A673 (cell line): Measurements from ENCODE around the gene DLG2. TPM values are rescaled to one million over a fixed set of nuclear protein-coding genes. Genes with fewer than 3 reads are reported as not detected.

Source experiments
- BruUV-seq: library from RNA; stranded (reverse); fragments of 400-500 nt; replicated peaks from 2 replicates; lab custom pipeline; 2021; lab: Mats Ljungman, UMichigan
- CTCF ChIA-PET: fragments of 300-600 bp; sonication (Branson Sonifier 250); formaldehyde crosslinking; loops from one replicate; lab custom pipeline; 2022; ENCODE audit warnings: antibody characterized with exemption; lab: Charles Lee
- POLR2A ChIA-PET: fragments of 300-600 bp; sonication (Branson Sonifier 250); formaldehyde crosslinking; loops from one replicate; lab custom pipeline; 2022; ENCODE audit warnings: antibody characterized with exemption; ENCODE audit not compliant: low non-redundant PET; lab: Charles Lee
- DNase-seq: peaks from one replicate; pipeline ENCODE4 v3.0.0-alpha.2; 2015; ENCODE audit warnings: low spot score
- H3K27ac ChIP-seq: fragments of 200-600 bp; sonication (generic); 2 replicates; pipeline ENCODE4 v1.5.1; 2016; ENCODE audit warnings: mixed run types, low read depth, mild to moderate bottlenecking, mixed read lengths, antibody characterized with exemption, low read length; ENCODE audit not compliant: poor library complexity, severe bottlenecking
- H3K27me3 ChIP-seq: fragments of 200-600 bp; sonication (generic); replicated peaks from 2 replicates; pipeline ENCODE4 v1.6.1; 2017; ENCODE audit warnings: mixed run types, low read depth, mild to moderate bottlenecking, mixed read lengths, antibody characterized with exemption, low read length; ENCODE audit not compliant: insufficient read depth, poor library complexity
- H3K36me3 ChIP-seq: fragments of 200-600 bp; sonication (generic); 2 replicates; pipeline ENCODE4 v1.6.1; 2016; ENCODE audit warnings: mixed run types, mild to moderate bottlenecking, mixed read lengths, antibody characterized with exemption, low read length; ENCODE audit not compliant: insufficient read depth, poor library complexity, severe bottlenecking
- H3K4me1 ChIP-seq: fragments of 200-600 bp; sonication (generic); 2 replicates; pipeline ENCODE4 v1.6.1; 2017; ENCODE audit warnings: mixed run types, mild to moderate bottlenecking, mixed read lengths, antibody characterized with exemption, low read length; ENCODE audit not compliant: insufficient read depth, poor library complexity, severe bottlenecking
- H3K4me3 ChIP-seq: fragments of 200-600 bp; sonication (generic); 2 replicates; pipeline ENCODE4 v1.5.1; 2016; ENCODE audit warnings: low read depth, mixed run types, mild to moderate bottlenecking, mixed read lengths, low read length; ENCODE audit not compliant: poor library complexity, severe bottlenecking
- H3K9me3 ChIP-seq: fragments of 200-600 bp; sonication (generic); 2 replicates; pipeline ENCODE4 v1.6.1; 2016; ENCODE audit warnings: mixed run types, low read depth, mild to moderate bottlenecking, mixed read lengths, antibody characterized with exemption, low read length; ENCODE audit not compliant: poor library complexity, severe bottlenecking
- EZH2 ChIP-seq: fragments of 200-600 bp; sonication (generic); IDR thresholded peaks from 2 replicates; pipeline ENCODE4 v1.6.1; 2017; ENCODE audit warnings: borderline replicate concordance, low read depth, mild to moderate bottlenecking, mixed read lengths, antibody characterized with exemption, low read length; ENCODE audit not compliant: poor library complexity, severe bottlenecking
- intact Hi-C: fragments of 100-400 bp; cut with micrococcal nuclease; formaldehyde crosslinking; loops from one replicate; pipeline ENCODE4 v1.10.0; 2022; ENCODE audit not compliant: unreplicated experiment
- total RNA-seq: library from RNA; stranded (reverse); gene quantifications from 2 replicates; pipeline ENCODE4 v1.2.3, GENCODE V29; 2021
- TF ChIP-seq, protein P1 (sequence below): fragments of 300-800, 200-600 bp; sonication (generic); conservative IDR thresholded peaks from 2 replicates; pipeline ENCODE4 v1.5.1; 2017; ENCODE audit warnings: low read depth, mild to moderate bottlenecking, antibody characterized with exemption, low read length, moderate library complexity, mixed read lengths

Gene DLG2
- total RNA-seq, 1 experiment from 2014 or later, result 277 TPM

- ChIA-PET CTCF (no interaction called here), POLR2A (no interaction called here)
- Histone ChIP-seq H3K36me3 (no peaks in the 10 kb centered on the region), H3K4me1 (no peaks in the 10 kb centered on the region), H3K27me3 (no peaks in the 10 kb centered on the region), H3K27ac (no peak overlapping the region), H3K9me3 (no peaks in the 10 kb centered on the region), H3K4me3 (no peak overlapping the region)
- TF ChIP-seq, protein P1, sequence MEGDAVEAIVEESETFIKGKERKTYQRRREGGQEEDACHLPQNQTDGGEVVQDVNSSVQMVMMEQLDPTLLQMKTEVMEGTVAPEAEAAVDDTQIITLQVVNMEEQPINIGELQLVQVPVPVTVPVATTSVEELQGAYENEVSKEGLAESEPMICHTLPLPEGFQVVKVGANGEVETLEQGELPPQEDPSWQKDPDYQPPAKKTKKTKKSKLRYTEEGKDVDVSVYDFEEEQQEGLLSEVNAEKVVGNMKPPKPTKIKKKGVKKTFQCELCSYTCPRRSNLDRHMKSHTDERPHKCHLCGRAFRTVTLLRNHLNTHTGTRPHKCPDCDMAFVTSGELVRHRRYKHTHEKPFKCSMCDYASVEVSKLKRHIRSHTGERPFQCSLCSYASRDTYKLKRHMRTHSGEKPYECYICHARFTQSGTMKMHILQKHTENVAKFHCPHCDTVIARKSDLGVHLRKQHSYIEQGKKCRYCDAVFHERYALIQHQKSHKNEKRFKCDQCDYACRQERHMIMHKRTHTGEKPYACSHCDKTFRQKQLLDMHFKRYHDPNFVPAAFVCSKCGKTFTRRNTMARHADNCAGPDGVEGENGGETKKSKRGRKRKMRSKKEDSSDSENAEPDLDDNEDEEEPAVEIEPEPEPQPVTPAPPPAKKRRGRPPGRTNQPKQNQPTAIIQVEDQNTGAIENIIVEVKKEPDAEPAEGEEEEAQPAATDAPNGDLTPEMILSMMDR, result no peak
- TF ChIP-seq EZH2, result no peak
- intact Hi-C loops, result no loop called here
- no TSS peak for BruUV-seq
- DNase-seq, result no peak
Observed at GRCh38 chr11:84256618-84257017, 1370.5 kb downstream of the DLG2 start.

DNA sequence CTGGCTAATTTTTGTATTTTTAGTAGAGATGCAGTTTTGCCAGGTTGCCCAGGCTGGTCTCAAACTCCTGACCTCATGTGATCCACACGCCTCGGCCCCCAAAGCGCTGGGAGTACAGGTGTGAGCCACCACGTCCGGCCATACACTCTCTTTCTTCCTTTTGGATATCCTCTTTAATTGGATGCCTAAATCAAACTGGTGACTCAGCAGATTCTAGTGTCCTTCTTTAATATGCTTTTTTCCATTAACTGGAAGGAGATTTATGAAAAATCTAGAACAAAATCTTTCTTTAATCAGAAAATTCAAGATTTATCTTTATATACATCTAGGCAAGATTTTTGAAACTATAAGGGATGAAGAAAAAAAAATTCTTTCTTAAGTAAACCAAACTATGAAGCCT is 1371.7 kb downstream of the DLG2 start:
- BruUV-seq, result no TSS peak
- CTCF ChIA-PET, result no interaction called here

GRCh38 chr11:84250834-84251613 is 1376.1 kb downstream of the DLG2 start:
- intact Hi-C loops, result no loop called here
- no TSS peak for BruUV-seq

More for the DNA sequence above, 1371.7 kb downstream of the DLG2 start:
- Histone ChIP-seq H3K4me1 (no peaks in the 10 kb centered on the region), H3K27ac (no peak overlapping the region), H3K4me3 (no peak overlapping the region), H3K9me3 (no peaks in the 10 kb centered on the region), H3K36me3 (no peaks in the 10 kb centered on the region), H3K27me3 (no peaks in the 10 kb centered on the region)
- TF ChIP-seq, protein P1, result no peak
- TF ChIP-seq EZH2, result no peak
- intact Hi-C loops, result no loop called here
- DNase-seq, result no peak
- POLR2A ChIA-PET, result no interaction called here

More at GRCh38 chr11:84250834-84251613, 1376.1 kb downstream of the DLG2 start:
- ChIA-PET POLR2A (no interaction called here), CTCF (no interaction called here)
- Histone ChIP-seq H3K27me3 (no peaks in the 10 kb centered on the region), H3K4me1 (peaks cover 13% of the 10 kb centered on the region), H3K36me3 (no peaks in the 10 kb centered on the region), H3K4me3 (no peak overlapping the region), H3K27ac (no peak overlapping the region), H3K9me3 (no peaks in the 10 kb centered on the region)
- TF ChIP-seq EZH2, result no peak
- TF ChIP-seq, protein P1, result no peak
- DNase-seq, result no peak
